HPDE6-E6E7 (cell line): ENCODE measurements around the gene VAMP1.
"Not testable (repeated sequence)": the region's sequence is repeated elsewhere in the genome, so short reads cannot be mapped to it uniquely, and the experiment has no call there.

ENCODE experiments used
- DNase-seq: peaks from one replicate; pipeline ENCODE4 v3.0.0; 2011; ENCODE audit warnings: missing footprints; ENCODE audit errors: extremely low spot score

Gene VAMP1

GRCh38 chr12:6470375-6471163, at the start of gene VAMP1:
TSS of gene VAMP1 (minus strand) at chr12:6470677. CDS start at chr12:6470531, 146 bp downstream.
- DNase-seq, result peak; percentile 93

GRCh38 chr12:6520186-6520585, 49.7 kb upstream of the VAMP1 start:
- DNase-seq, result no peak

DNA sequence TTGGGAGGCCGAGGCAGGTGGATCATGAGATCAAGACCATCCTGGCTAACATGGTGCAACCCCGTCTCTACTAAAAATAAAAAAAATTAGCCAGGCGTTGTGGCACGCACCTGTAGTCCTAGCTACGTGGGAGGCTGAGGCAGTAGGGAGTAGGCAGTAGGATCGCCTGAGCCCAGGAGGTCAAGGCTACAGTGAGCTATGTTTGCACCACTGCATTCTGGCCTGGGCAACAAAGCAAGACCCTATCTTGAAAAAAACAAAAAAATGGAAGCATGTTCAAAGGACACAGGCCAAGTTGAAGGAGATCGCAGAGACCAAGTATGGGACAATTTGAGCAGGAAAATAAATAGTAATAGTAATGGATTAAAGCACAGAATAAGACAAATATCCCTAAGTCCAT, 37.6 kb upstream of the VAMP1 start:
- no peak for DNase-seq

GRCh38 chr12:6507102-6507998, 36.9 kb upstream of the VAMP1 start:
- no peak for DNase-seq

- DNase-seq, result no peak
These were observed 30.0 kb upstream of the VAMP1 start for GRCh38 chr12:6500466-6500865.

- not testable (repeated sequence) for DNase-seq
These were observed 26.8 kb upstream of the VAMP1 start for GRCh38 chr12:6497291-6497690.

GRCh38 chr12:6494968-6495367, 24.5 kb upstream of the VAMP1 start:
- no peak for DNase-seq

DNA sequence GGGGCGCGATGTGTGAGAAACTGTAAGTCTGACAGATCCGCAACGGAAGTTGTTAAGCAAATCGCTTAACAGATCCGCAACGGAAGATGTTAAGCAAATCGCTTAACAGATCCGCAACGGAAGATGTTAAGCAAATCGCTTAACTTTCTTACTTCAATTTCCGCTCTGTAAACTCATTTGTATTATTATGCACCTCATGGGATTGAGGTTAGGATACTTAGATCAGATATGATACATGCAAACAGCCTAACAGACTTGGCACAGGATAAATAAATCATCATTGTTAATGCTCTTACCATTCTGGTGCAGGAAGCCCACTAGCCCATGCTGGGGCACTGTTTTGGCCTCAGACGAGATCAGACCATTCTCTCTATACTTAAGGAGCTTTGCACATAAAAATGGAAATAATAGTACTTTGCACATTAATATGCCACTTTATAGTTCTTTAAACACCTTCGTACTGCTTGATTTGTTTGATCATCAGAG, 23.8 kb upstream of the VAMP1 start:
- no peak for DNase-seq

DNA sequence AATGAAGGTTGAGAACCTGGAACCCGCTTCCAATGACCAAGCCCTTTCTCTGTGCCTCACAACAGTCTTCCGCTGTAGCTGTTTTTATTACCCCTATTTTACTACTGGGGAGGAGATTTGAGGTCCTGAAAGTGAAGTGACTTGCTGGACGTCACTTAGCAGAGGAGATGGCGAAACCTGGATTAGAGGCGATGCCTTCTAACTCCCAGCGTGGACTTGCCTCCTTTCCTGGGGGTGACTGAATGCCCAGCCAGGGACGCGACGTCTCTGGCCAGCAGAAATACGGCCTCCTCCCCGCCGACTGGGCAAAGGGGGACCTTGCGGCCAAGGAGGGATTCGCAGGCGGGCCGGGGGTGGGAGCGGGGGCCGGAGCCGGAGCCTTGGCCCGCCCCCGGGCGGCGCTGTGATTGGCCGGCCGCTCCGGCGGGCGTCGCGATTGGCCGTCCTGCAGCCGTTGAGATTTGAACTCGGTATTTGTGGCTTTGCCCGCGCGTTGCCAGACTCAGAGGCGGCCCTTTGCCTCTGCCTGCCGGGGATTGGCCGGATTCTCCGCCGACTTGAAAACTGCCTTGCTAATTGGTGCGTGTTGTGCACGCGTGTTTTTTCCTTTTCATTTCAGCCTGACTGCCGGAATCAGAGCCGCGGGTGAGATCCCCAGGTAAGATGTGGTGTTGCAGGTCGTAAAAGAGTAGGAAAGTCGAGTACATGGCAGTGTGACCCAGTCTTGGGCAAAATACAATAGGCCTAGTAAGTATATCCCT, 23.2 kb upstream of the VAMP1 start, which contains the start of gene NCAPD2:
Gene NCAPD2, plus strand, starts transcription at position 606 of the 761 bp plus-strand sequence. CDS start 997 bp downstream, outside the sequence.
- peak; percentile 92 for DNase-seq

- peak; percentile 95 for DNase-seq
These were observed 22.5 kb upstream of the VAMP1 start, which contains the start of gene MRPL51 for GRCh38 chr12:6492838-6493496. TSS of gene MRPL51 (minus strand) at chr12:6493262. CDS start at chr12:6493136, 126 bp downstream.

DNA sequence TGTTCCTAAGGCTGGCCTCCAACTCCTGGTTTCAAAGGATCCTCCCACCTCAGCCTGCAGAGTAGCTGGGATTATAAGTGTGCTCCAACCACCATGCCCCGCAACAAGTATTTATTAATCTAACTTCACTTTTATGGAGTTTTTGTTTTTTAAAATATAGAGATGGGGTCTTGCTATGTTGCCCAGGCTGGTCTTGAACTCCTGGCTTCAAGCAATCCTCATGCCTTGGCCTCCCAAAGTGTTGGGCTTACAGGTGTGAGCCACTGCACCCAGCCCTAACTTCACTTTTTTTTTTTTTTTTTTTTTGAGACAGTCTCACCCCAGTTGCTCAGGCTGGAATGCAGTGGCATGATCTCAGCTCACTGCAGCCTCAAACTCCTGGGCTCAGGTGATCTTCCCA, 20.2 kb upstream of the VAMP1 start:
- DNase-seq, result not testable (repeated sequence)

GRCh38 chr12:6489449-6489848, 19.0 kb upstream of the VAMP1 start:
- DNase-seq, result no peak

- no peak for DNase-seq
These were observed 17.8 kb upstream of the VAMP1 start for GRCh38 chr12:6488240-6488639.

- DNase-seq, result no peak
These were observed 7.9 kb upstream of the VAMP1 start for GRCh38 chr12:6478416-6478815.

DNA sequence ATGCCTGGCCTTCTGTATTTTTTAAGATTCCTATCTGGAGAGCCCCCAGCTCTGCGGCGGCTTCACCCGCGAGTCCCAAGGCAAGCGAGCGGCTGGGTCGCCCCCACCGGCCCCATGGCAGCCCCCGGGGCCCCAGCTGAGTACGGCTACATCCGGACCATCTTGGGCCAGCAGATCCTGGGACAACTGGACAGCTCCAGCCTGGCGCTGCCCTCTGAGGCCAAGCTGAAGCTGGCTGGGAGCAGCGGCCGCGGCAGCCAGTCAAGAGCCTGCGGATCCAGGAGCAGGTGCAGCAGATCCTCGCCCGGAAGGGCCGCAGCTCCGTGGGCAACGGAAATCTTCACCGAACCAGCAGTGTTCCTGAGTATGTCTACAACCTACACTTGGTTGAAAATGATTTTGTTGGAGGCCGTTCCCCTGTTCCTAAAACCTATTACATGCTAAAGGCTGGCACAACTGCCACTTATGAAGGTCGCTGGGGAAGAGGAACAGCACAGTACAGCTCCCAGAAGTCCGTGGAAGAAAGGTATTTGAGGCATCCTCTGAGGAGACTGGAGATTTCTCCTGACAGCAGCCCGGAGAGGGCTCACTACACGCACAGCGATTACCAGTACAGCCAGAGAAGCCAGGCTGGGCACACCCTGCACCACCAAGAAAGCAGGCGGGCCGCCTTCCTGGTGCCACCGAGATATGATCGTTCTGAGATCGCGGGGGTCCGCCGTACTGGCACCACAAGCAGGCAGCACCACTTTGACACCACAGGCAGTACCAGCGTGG, 7.3 kb upstream of the VAMP1 start:
- DNase-seq, result not testable (repeated sequence)

DNA sequence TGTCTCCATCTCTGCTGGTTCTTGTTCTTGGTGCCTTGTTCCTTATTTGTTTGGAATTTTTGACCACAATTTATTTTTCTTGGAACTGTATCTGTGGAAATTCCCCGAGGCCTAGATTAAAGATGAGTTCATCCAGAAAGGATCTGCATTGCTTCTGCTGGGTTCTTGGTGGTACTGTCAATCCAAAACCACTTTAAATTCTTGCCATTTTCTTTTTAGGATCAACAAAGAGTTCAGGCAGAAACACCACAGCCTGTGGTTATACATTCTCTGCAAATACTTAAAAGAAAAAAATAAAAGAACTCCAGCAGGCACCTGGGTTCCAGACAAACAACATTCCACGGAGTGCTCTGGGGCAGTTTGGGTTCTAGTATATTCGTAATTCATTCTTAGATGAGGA, 6.0 kb upstream of the VAMP1 start:
- no peak for DNase-seq

DNA sequence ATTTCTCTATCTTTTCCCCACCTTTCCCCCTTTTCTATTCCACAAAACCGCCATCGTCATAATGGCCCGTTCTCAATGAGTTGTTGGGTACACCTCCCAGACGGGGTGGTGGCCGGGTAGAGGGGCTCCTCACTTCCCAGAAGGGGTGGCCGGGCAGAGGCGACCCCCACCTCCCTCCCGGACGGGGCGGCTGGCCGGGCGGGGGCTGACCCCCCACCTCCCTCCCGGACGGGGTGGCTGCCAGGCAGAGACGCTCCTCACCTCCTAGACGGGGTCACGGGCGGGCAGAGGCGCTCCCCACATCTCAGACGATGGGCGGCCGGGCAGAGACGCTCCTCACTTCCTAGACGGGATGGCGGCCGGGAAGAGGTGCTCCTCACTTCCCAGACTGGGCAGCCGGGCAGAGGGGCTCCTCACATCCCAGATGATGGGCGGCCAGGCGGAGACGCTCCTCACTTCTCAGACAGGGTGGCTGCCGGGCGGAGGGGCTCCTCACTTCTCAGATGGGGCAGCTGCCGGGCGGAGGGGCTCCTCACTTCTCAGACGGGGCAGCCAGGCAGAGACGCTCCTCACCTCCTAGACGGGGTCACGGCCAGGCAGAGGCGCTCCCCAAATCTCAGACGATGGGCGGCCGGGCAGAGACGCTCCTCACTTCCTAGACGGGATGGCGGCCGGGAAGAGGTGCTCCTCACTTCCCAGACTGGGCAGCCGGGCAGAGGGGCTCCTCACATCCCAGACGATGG, 4.9 kb upstream of the VAMP1 start:
- not testable (repeated sequence) for DNase-seq

- DNase-seq, result no peak
These were observed 2.0 kb upstream of the VAMP1 start for GRCh38 chr12:6472491-6472890.

GRCh38 chr12:6471989-6472360, 1.5 kb upstream of the VAMP1 start:
- no peak for DNase-seq
